ENCODE measurements around the gene PTPRS. TPM values are rescaled to one million over a fixed set of nuclear protein-coding genes. Genes with fewer than 3 reads are reported as not detected.
"Not testable (repeated sequence)": the region's sequence is repeated elsewhere in the genome, so short reads cannot be mapped to it uniquely, and the experiment has no call there.

PTPRS gene
- total RNA-seq, 4 donors from 2014 or later = 123 to 200 (median 161) TPM

DNA sequence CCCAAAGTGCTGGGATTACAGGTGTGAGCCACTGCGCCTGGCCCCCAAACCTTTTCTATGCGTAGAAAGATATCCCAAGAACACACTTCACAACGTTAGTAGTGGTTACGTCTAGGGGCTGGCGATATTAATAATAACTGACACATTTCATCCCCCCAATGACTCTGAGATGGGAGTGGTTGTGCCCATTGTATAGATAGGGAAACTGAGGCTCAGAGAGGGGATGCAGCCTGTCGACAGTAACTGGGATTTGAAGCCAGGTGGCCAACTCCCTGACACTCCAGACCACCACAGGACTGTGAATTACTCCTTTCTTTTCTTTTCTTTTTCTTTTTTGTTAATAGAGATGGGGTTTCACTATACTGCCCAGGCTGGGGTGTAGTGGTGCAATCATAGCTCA, 25.3 kb upstream of the PTPRS start:
- 90 to 91% methylated on average over 6 of the region's 6 CpGs for WGBS, 2 donors
- H3K4me3 ChIP-seq (ENCODE audit: low read depth, poor library complexity, severe bottlenecking) = no peak overlapping the region
- TF ChIP-seq POLR2A (IDR thresholded peaks at IDR 0.05) = no peak
- TF ChIP-seq, protein P1, sequence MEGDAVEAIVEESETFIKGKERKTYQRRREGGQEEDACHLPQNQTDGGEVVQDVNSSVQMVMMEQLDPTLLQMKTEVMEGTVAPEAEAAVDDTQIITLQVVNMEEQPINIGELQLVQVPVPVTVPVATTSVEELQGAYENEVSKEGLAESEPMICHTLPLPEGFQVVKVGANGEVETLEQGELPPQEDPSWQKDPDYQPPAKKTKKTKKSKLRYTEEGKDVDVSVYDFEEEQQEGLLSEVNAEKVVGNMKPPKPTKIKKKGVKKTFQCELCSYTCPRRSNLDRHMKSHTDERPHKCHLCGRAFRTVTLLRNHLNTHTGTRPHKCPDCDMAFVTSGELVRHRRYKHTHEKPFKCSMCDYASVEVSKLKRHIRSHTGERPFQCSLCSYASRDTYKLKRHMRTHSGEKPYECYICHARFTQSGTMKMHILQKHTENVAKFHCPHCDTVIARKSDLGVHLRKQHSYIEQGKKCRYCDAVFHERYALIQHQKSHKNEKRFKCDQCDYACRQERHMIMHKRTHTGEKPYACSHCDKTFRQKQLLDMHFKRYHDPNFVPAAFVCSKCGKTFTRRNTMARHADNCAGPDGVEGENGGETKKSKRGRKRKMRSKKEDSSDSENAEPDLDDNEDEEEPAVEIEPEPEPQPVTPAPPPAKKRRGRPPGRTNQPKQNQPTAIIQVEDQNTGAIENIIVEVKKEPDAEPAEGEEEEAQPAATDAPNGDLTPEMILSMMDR (IDR thresholded peaks at IDR 0.05) = no peak
- intact Hi-C loops (cut with DNase I; ENCODE audit: low total_unique reads) = no loop called here
- DNase-seq (ENCODE audit: low spot score in 2 of 2) = no peak

DNA sequence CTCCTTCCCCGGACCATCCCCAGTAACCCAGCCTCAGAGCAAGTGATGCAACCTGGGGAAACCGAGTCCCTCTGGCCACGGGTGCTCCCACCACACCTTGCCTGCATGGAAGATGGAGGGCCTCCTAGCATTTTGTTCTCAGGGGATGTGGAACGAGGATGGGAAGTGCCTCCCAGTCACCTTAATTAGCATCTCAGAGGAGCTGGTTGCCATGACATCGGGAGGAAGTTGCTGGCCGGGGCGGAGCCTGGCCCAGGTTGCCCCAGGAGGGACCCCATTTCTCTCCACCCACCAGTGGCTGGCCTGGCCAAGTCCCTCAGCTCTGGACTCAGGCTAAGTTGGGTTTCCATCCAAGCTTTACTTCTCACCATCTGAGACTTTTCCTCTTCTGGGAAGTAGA, 24.1 kb upstream of the PTPRS start:
- no peak for TF ChIP-seq POLR2A (IDR thresholded peaks at IDR 0.05)
- TF ChIP-seq, protein P1 (IDR thresholded peaks at IDR 0.05) = no peak
- 25 to 31% methylated on average over 5 to 7 of the region's 7 CpGs for WGBS, 2 donors
- no peak overlapping the region for H3K4me3 ChIP-seq (ENCODE audit: low read depth, poor library complexity, severe bottlenecking)
- intact Hi-C loops (cut with DNase I; ENCODE audit: low total_unique reads) = no loop called here
- DNase-seq (ENCODE audit: low spot score in 2 of 2) = no peak

DNA sequence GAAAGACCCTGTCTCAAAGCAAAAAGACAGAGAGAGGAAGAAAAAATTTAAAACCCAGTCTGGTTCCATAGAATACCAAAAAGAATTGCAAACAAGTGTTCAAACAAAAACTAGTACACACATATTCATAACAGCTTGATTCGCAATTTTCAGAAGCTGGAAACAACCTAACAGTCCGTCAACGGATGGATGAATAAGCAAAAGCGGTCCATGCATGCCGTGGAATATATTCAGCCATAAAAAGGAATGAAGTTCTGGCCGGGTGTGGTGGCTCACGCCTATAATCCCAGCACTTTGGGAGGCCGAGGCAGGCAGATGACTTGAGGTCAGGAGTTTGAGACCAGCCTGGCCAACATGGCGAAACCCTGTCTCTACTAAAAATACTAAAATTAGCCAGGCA, 21.2 kb upstream of the PTPRS start:
- DNase-seq (ENCODE audit: low spot score in 2 of 2) = not testable (repeated sequence)

DNA sequence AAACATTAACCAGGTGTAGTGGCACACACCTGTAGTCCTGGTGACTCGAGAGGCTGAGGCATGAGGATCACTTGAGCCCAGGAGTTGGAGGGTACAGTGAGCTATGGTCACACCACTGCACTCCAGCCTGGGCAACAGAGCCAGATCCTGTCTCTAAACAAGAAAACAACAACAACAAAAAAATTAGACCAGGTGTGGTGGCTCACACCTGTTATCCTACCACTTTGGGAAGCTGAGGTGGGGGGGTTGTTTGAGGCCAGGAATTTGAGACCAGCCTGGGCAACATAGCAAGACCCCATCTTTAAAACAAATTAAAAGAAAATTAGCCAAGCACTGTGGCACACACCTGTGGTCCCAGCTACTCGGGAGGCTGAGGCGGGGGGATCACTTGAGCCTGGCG, 20.8 kb upstream of the PTPRS start:
- no peak for DNase-seq (ENCODE audit: low spot score in 2 of 2)
- no peak for TF ChIP-seq POLR2A (IDR thresholded peaks at IDR 0.05)
- TF ChIP-seq, protein P1 (IDR thresholded peaks at IDR 0.05) = no peak
- no peak overlapping the region for H3K4me3 ChIP-seq (ENCODE audit: low read depth, poor library complexity, severe bottlenecking)
- WGBS, 2 donors = 91 to 96% methylated on average over 4 of the region's 4 CpGs
- intact Hi-C loops (cut with DNase I; ENCODE audit: low total_unique reads) = no loop called here

More for the DNA sequence above, 21.2 kb upstream of the PTPRS start:
- 83 to 85% methylated on average over 9 of the region's 9 CpGs for WGBS, 2 donors
- H3K4me3 ChIP-seq (ENCODE audit: low read depth, poor library complexity, severe bottlenecking); intact Hi-C loops (cut with DNase I; ENCODE audit: low total_unique reads): not testable (repeated sequence)

DNA sequence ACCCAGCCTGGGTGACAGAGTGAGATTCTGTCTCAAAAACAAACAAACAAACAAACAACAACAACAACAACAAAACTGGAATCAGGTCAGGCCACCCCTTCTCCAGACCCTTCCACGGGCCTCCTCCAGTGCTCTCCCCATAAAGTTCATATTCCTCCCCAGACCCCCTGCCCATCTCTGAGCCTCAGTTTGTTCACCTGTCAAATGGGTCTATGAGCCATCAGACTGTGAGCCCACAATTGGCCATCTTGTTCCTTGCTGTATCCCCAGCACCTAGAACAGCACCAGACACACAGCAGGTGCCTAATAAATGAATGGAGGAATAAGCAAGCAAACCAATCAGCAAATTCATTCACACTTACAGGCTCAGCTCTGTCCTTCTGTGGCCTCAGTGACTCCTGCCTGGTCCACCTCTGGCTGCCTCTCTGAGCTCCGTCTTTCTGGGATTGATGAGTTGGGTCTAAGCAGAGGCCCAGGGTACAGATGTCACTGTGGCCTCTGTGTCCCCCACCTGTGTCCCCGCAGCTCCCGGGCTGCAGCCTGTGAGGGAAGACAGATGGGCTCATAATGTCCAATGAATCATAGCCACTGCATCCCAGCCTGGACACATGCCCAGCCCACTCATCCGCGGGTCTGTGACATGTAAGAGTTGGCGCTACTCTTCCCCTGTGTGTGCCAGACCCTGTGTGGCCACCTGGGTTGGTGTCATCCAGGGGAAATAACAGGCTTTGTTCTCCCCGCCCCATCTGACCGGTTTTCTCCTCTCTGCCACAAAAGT, 19.6 kb upstream of the PTPRS start:
- no peak overlapping the region for H3K4me3 ChIP-seq (ENCODE audit: low read depth, poor library complexity, severe bottlenecking)
- no peak for DNase-seq (ENCODE audit: low spot score in 2 of 2)
- 50 to 67% methylated on average over 9 of the region's 9 CpGs for WGBS, 2 donors
- TF ChIP-seq, protein P1 (IDR thresholded peaks at IDR 0.05) = no peak
- TF ChIP-seq POLR2A (IDR thresholded peaks at IDR 0.05) = no peak
- intact Hi-C loops (cut with DNase I; ENCODE audit: low total_unique reads) = no loop called here

DNA sequence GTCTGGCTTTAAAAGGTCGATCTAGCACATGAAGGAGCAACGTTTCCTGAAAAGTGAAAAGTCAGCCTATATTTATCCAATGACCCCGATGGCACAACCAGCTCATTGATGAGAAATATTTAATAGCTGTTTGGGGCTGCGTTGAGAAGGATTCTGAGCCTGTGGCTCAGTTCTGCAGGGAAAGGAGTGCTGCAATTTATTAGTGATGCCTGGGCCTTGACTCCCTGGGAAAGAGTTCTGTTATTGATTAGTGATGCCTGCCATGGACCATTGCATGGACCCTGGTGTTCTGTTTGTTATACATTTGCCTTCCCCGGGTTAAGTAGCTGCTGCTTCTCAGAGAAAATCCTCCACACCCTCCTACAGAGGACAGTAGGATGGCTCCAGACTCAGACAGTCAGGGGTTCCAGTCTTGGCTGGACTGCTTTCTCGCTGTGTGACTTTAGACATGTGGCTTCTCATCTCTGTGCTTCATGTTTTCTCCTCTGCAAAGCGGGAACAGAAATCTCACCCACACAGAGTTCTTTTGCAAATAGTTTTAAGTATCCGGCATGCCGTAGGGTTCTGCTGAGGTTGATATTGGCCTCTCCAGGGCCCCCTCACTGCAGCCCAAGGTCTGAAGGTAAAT, 17.7 kb upstream of the PTPRS start:
- WGBS, 2 donors = 55 to 56% methylated on average over 9 of the region's 9 CpGs
- intact Hi-C loops (cut with DNase I; ENCODE audit: low total_unique reads) = no loop called here
- TF ChIP-seq, protein P1 (IDR thresholded peaks at IDR 0.05) = no peak
- TF ChIP-seq POLR2A (IDR thresholded peaks at IDR 0.05) = no peak

More for the DNA sequence above, 17.7 kb upstream of the PTPRS start:
- no peak for DNase-seq (ENCODE audit: low spot score in 2 of 2)
- no peak overlapping the region for H3K4me3 ChIP-seq (ENCODE audit: low read depth, poor library complexity, severe bottlenecking)

Measured in lower leg skin (tissue), 4 donors.